ENCODE measurements around the gene FAM241A.
A peak's percentile ranks its signal among the peaks of the same experiment; 100 is the strongest.

The FAM241A gene

GRCh38 chr4:112214390-112215264 lies 69.4 kb downstream of the FAM241A start:
- DNase-seq (ENCODE audit: low spot score), result peak; percentile 47

DNA sequence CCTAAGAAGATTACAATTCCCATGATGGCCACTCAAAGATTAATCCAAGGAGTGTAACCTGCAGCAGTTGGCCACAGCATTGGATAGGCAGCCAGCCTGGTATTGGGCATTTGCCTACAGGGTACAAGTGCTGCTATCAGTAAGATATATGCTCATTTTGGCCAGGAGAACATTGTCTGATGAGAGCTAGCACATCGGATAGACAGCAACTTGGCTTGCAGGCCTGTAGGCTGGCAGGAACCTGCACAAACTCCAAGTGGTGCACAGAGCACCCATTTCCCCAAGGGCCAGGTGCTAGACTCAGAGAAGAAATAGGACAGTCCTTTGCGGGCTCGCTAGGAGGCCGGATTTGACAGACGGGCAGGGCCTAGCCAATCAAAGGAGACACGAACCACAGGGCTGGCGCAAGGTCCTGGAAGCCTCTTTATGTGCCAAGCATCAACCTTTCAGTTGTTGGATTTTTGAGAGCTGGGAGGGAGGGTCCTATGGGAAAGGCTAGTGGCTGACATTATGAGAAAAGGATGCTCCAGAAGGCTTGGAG lies 74.6 kb downstream of the FAM241A start:
- no peak for DNase-seq (ENCODE audit: low spot score)

- no peak for DNase-seq (ENCODE audit: low spot score)
Observed at GRCh38 chr4:112222219-112222955, 77.1 kb downstream of the FAM241A start.

GRCh38 chr4:112225157-112225556 lies 79.9 kb downstream of the FAM241A start:
- no peak for DNase-seq (ENCODE audit: low spot score)

GRCh38 chr4:112230879-112231778 lies 85.9 kb downstream of the FAM241A start:
- DNase-seq (ENCODE audit: low spot score), result peak; percentile 85

- peak; percentile 75 for DNase-seq (ENCODE audit: low spot score)
Observed at GRCh38 chr4:112231779-112232713, 86.8 kb downstream of the FAM241A start, which contains the start of gene AP1AR. Gene AP1AR, plus strand, starts transcription at chr4:112231787. Its CDS starts 305 bp downstream, at chr4:112232092.

DNA sequence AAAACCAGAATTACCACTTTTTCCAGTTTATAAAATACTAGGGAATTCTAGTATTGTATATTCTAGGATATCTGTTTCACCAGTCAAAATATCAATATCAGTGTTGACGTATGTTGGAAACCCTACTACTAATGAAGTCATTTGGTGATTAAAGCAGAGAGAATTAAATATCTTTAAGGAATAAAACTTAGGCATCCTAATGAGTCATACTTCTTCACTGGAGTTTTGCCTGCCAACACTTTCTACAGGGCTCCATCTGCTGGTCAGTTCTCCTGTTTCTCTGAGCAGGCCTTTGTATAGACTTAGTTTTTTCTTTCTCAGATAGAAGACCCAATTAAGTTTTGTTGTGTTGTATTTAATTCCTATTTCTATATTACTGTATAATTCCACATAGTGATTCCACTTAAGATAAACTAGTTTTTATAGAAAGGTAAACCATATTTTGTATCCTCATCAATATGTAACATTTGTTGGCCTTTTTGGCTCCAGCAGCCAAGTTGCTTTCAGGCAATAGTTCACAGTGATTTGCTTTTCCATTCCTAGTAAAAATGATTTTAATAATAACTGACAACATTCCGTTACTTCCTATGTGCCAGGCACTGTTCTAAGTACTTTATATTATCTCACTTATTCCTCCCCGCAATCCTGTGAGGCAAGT lies 89.8 kb downstream of the FAM241A start:
- peak; percentile 39 for DNase-seq (ENCODE audit: low spot score)

GRCh38 chr4:112236040-112236439 lies 90.8 kb downstream of the FAM241A start:
- DNase-seq (ENCODE audit: low spot score), result no peak

GRCh38 chr4:112238833-112239232 lies 93.6 kb downstream of the FAM241A start:
- no peak for DNase-seq (ENCODE audit: low spot score)
